Lower leg skin (tissue), 4 donors: Measurements from ENCODE around the gene PLSCR4. TPM values are rescaled to one million over a fixed set of nuclear protein-coding genes. Genes with fewer than 3 reads are reported as not detected.

Experiments
- DNase-seq, 2 donors: peaks; one replicate each; pipeline ENCODE4 v3.0.0-alpha.2; 2019; ENCODE audit warnings: low spot score in 2 of 2
- H3K4me3 ChIP-seq: fragments of 200-600 bp; sonication (generic); 2 replicates; pipeline ENCODE4 v1.5.1; 2017; ENCODE audit warnings: mild to moderate bottlenecking, low read depth; ENCODE audit not compliant: poor library complexity, severe bottlenecking
- POLR2A ChIP-seq, 2 donors: fragments of 450-650 bp; IDR thresholded peaks; one replicate each; pipeline ENCODE4 v1.6.1; 2016 to 2017; ENCODE audit warnings: antibody characterized with exemption in 2 of 2, mild to moderate bottlenecking in 1 of 2, moderate library complexity in 1 of 2
- WGBS, 2 donors: methylation state at CpG; one replicate each; pipeline ENCODE4 v1.1.5; 2018; 5-methylcytosine and 5-hydroxymethylcytosine counted together
- intact Hi-C: fragments of 100-400 bp; cut with DNase I; formaldehyde crosslinking; loops from one replicate; pipeline ENCODE4 v1.15.0; 2023; ENCODE audit warnings: low total_unique reads
- total RNA-seq, 4 donors: library from RNA; depleted of rRNA; stranded (reverse); fragments of >200 nt; gene quantifications; one replicate each; pipeline ENCODE4 v1.1.0, GENCODE V29; 2016
- TF ChIP-seq, protein P1 (sequence below), 3 donors: fragments of 450-650 bp; IDR thresholded peaks; one replicate each; pipeline ENCODE4 v1.5.1; 2016; ENCODE audit warnings: antibody characterized with exemption in 3 of 3, mild to moderate bottlenecking in 3 of 3, moderate library complexity in 2 of 3

The PLSCR4 gene
- total RNA-seq, 4 donors from 2014 or later, result 12.3 to 47.2 (median 18.4) TPM

DNA sequence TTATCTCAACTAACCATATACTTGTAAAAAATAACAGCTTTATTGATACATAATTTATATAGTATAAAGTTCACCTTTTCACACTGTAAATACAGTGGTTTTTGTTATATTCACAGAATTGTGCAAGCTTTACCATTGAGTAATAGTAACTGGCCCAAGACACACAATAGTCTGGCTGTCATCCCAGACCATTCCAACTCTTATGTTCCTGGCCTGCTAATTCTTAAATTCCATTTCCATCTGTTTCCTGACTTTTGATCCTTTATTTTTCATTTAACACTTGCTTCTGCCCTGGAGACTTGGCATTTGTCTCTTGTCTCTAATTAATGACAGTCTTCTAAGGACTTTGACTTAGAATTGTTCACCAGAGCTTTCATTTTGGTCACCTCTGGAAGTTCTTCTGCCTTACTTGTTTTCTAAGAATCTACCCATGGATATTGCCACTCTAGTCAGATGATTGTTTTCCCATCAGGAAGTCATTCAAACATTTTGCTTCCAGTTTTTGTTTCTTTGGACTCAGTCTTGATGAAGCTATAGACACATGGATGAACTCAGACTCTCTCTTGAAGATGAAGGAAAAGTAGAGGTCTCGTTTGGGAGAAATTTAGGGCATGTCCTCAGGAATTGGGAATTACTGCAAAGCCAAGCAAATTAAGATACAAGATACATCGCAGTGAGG lies 27.2 kb upstream of the PLSCR4 start:
- WGBS, 2 donors, result 67 to 68% methylated on average over 2 of the region's 2 CpGs
- DNase-seq, result peak in 1 of 2 donors; percentile 48
- H3K4me3 ChIP-seq, result no peak overlapping the region
- no peak for TF ChIP-seq POLR2A (IDR thresholded peaks at IDR 0.05)
- TF ChIP-seq, protein P1, sequence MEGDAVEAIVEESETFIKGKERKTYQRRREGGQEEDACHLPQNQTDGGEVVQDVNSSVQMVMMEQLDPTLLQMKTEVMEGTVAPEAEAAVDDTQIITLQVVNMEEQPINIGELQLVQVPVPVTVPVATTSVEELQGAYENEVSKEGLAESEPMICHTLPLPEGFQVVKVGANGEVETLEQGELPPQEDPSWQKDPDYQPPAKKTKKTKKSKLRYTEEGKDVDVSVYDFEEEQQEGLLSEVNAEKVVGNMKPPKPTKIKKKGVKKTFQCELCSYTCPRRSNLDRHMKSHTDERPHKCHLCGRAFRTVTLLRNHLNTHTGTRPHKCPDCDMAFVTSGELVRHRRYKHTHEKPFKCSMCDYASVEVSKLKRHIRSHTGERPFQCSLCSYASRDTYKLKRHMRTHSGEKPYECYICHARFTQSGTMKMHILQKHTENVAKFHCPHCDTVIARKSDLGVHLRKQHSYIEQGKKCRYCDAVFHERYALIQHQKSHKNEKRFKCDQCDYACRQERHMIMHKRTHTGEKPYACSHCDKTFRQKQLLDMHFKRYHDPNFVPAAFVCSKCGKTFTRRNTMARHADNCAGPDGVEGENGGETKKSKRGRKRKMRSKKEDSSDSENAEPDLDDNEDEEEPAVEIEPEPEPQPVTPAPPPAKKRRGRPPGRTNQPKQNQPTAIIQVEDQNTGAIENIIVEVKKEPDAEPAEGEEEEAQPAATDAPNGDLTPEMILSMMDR (IDR thresholded peaks at IDR 0.05), result no peak
- intact Hi-C loops, result no loop called here

DNA sequence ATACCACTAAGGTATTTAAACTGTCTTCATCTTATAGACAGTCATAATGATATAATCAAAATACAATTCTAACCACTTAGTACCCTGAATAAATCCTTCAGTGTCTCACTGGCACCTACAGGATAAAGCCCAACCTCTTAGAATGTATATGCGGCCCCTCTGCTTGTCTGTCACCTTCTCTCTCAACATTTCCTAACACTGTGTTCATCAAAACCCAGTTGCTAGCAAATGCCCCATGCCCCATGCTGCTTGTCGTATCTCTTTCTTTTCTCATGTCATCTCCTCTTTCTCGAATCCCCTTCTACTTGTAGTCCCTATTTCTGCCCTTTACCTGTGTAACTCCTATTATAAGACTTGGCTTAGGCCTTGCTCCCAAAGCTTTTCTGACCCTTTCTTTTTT lies 24.6 kb upstream of the PLSCR4 start:
- WGBS, 2 donors, result 95% methylated on average over 3 of the region's 3 CpGs
- TF ChIP-seq, protein P1 (IDR thresholded peaks at IDR 0.05), result no peak
- no peak for TF ChIP-seq POLR2A (IDR thresholded peaks at IDR 0.05)
- DNase-seq, result no peak
- H3K4me3 ChIP-seq, result no peak overlapping the region
- intact Hi-C loops, result no loop called here

DNA sequence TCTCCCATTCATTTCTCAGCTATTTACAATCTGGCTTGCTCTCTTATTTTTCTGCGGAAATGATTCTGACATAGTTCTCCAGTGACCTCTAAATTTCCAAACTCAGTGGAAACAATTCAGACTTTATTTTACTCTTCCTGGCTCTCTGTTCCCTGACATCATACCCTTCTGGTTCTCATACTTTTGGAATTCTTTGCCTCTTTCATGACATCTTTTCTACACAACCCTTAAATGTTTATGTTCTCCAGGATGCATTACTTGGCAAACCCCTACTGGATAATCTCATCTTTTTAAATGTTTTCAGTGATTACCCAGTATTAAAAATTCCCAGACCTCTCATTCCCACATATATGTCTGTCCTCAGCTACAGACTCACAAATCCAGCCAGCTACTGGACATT lies 23.9 kb upstream of the PLSCR4 start:
- no peak for DNase-seq
- intact Hi-C loops, result no loop called here
- TF ChIP-seq, protein P1 (IDR thresholded peaks at IDR 0.05), result no peak
- H3K4me3 ChIP-seq, result no peak overlapping the region
- WGBS, 2 donors, result 39 to 41% methylated on average over 1 of the region's 1 CpG

DNA sequence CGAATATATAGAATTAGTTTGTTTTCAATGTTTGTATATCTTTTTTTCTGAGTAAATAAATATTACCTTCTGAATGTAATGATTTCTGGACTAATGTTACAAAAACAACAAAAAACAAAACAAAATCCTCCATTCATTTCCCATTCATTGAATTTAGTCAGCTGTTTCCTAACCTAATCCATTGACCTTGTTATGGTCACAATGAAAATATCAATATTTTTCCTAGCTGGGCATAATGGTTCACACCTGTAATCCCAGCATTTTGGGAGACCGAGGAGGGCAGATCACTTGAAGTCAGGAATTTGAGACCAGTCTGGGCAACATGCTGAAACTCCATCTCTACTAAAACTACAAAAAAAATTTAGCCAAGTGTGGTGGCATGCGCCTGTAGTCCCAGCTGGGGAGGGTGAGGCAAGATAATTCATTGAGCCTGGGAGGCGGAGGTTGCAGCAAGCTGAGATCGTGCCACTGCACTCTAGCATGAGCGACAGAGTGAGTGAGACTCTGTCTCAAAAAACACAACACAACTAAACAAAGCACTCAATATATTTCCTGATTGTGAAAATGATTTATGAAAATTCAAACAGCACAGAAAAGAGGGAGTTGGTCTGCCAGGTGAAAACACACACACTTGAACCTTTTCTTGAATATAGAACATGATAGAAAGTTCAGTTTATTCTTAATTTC lies 23.0 kb upstream of the PLSCR4 start:
- WGBS, 2 donors, result 88 to 89% methylated on average over 6 of the region's 6 CpGs

DNA sequence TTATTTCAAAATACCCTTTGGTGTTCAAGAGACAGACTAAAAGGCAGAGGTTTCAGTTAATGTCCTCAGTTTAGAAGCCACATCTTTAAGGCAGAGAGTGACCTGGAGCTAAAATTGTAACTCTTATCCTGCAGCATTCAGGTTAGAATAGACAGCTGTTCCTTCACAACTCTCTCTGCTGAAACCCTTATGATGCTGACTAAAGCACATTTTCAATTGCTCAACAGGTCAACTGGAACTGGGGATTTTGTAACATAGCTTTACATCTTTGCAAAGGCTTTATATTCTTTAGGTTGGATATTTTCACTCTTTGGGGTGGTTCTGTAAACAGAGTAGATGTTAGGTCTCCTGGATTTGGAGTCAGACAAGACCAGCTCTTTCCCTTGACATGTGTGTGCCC lies 20.3 kb upstream of the PLSCR4 start:
- intact Hi-C loops, result no loop called here
- TF ChIP-seq POLR2A (IDR thresholded peaks at IDR 0.05), result no peak
- TF ChIP-seq, protein P1 (IDR thresholded peaks at IDR 0.05), result no peak
- H3K4me3 ChIP-seq, result no peak overlapping the region
- no peak for DNase-seq

More for the DNA sequence above, 23.0 kb upstream of the PLSCR4 start:
- no peak for DNase-seq
- no peak for TF ChIP-seq POLR2A (IDR thresholded peaks at IDR 0.05)
- TF ChIP-seq, protein P1 (IDR thresholded peaks at IDR 0.05), result no peak
- no peak overlapping the region for H3K4me3 ChIP-seq
- intact Hi-C loops, result no loop called here
